GM19397 (cell line): ENCODE measurements around the gene ZNF302.

Experiments used
- ATAC-seq: cut with Tn5 transposase; IDR thresholded peaks from one replicate; pipeline ENCODE4 v1.9.1; 2021; ENCODE audit warnings: mild to moderate bottlenecking, moderate library complexity; ENCODE audit not compliant: unreplicated experiment

The ZNF302 gene

GRCh38 chr19:34731019-34731829 is 53.7 kb downstream of the ZNF302 start:
- ATAC-seq: no peak

GRCh38 chr19:34731964-34732363 is 54.5 kb downstream of the ZNF302 start:
- no peak for ATAC-seq

- no peak for ATAC-seq
Measured at GRCh38 chr19:34732612-34733211, 55.2 kb downstream of the ZNF302 start.

- peak; percentile 28 for ATAC-seq
Measured at GRCh38 chr19:34733266-34733745, 55.8 kb downstream of the ZNF302 start.

GRCh38 chr19:34733746-34734536 is 56.5 kb downstream of the ZNF302 start, which contains the start of gene ZNF181:
TSS of gene ZNF181 (plus strand) at chr19:34734243. CDS start at chr19:34735038, 795 bp downstream.
- peak; percentile 82 for ATAC-seq

GRCh38 chr19:34734537-34735103 is 57.1 kb downstream of the ZNF302 start:
- no peak for ATAC-seq
